IMR-90 (cell line): ENCODE measurements around the gene RASGRF1. TPM values are rescaled to one million over a fixed set of nuclear protein-coding genes. Genes with fewer than 3 reads are reported as not detected.

Source experiments
- ATAC-seq: fragments of 200-7000 bp; cut with Tn5 transposase; 2 replicates; pipeline ENCODE4 v1.9.1; 2020; ENCODE audit warnings: low read depth, mild to moderate bottlenecking, moderate library complexity
- BruUV-seq: library from RNA; stranded (reverse); fragments of 400-500 nt; replicated peaks from 2 replicates; lab custom pipeline; 2021; lab: Mats Ljungman, UMichigan
- CTCF ChIA-PET: fragments of 300-600 bp; formaldehyde crosslinking; extraction: SDS; loops from one replicate; lab custom pipeline; 2021; ENCODE audit warnings: antibody characterized with exemption; lab: Yijun Ruan, JAX
- POLR2A ChIA-PET: fragments of 300-600 bp; sonication (Branson Sonifier 250); formaldehyde crosslinking; loops from one replicate; lab custom pipeline; 2022; ENCODE audit warnings: antibody characterized with exemption; ENCODE audit not compliant: unreplicated experiment; lab: Charles Lee
- DNase-seq: peaks from one replicate; pipeline ENCODE4 v3.0.0; 2013
- H2AFZ ChIP-seq: replicated peaks from 2 replicates; pipeline ENCODE3; 2013; ENCODE audit warnings: low read length, mild to moderate bottlenecking; ENCODE audit not compliant: poor library complexity
- H2AK5ac ChIP-seq: 2 replicates; pipeline ENCODE4 v1.6.1; 2013; ENCODE audit warnings: low read depth, low read length, inconsistent platforms
- H2AK9ac ChIP-seq: replicated peaks from 2 replicates; pipeline ENCODE3; 2013; ENCODE audit warnings: mild to moderate bottlenecking, low read depth, low read length, moderate library complexity; ENCODE audit not compliant: poor library complexity
- H2BK120ac ChIP-seq: 2 replicates; pipeline ENCODE4 v1.6.1; 2013; ENCODE audit warnings: low read depth, low read length, inconsistent platforms
- H2BK15ac ChIP-seq: 3 replicates; pipeline ENCODE4 v1.6.1; 2013; ENCODE audit warnings: low read depth, low read length, inconsistent platforms
- H2BK20ac ChIP-seq: 2 replicates; pipeline ENCODE4 v1.6.1; 2013; ENCODE audit warnings: low read depth, mild to moderate bottlenecking, inconsistent platforms, low read length, moderate library complexity
- H2BK5ac ChIP-seq: 2 replicates; pipeline ENCODE4 v1.6.1; 2013; ENCODE audit warnings: mild to moderate bottlenecking, low read depth, low read length, inconsistent platforms; ENCODE audit not compliant: poor library complexity, severe bottlenecking
- H3K14ac ChIP-seq: replicated peaks from 2 replicates; pipeline ENCODE4 v1.6.1; 2013; ENCODE audit warnings: low read depth, low read length, inconsistent platforms
- H3K18ac ChIP-seq: 2 replicates; pipeline ENCODE4 v1.6.1; 2013; ENCODE audit warnings: low read depth, low read length, control low read depth
- H3K23ac ChIP-seq: 2 replicates; pipeline ENCODE4 v1.6.1; 2013; ENCODE audit warnings: low read depth, low read length, inconsistent platforms
- H3K27ac ChIP-seq: 2 replicates; pipeline ENCODE4 v1.5.1; 2013; ENCODE audit warnings: mild to moderate bottlenecking, control low read depth, low read length; ENCODE audit not compliant: insufficient read depth
- H3K27me3 ChIP-seq: 2 replicates; pipeline ENCODE4 v1.6.1; 2013; ENCODE audit warnings: low read length; ENCODE audit not compliant: control insufficient read depth, insufficient read depth
- H3K36me3 ChIP-seq: 2 replicates; pipeline ENCODE4 v1.6.1; 2013; ENCODE audit warnings: low read length, mixed read lengths; ENCODE audit not compliant: control insufficient read depth, insufficient read depth
- H3K4ac ChIP-seq: 2 replicates; pipeline ENCODE4 v1.6.1; 2013; ENCODE audit warnings: low read depth, low read length, inconsistent platforms
- H3K4me1 ChIP-seq: 2 replicates; pipeline ENCODE4 v1.6.1; 2013; ENCODE audit warnings: low read length, mixed read lengths; ENCODE audit not compliant: control insufficient read depth, insufficient read depth
- H3K4me2 ChIP-seq: 2 replicates; pipeline ENCODE4 v1.6.1; 2013; ENCODE audit warnings: low read depth, mild to moderate bottlenecking, control low read depth, low read length, moderate library complexity
- H3K4me3 ChIP-seq: 2 replicates; pipeline ENCODE4 v1.5.1; 2013; ENCODE audit warnings: low read depth, mild to moderate bottlenecking, control low read depth, low read length, moderate library complexity; ENCODE audit not compliant: insufficient read depth
- H3K56ac ChIP-seq: 2 replicates; pipeline ENCODE4 v1.6.1; 2013; ENCODE audit warnings: low read length, inconsistent platforms; ENCODE audit not compliant: insufficient read depth; ENCODE audit errors: extremely low read depth
- H3K79me1 ChIP-seq, 2 experiments: 2 replicates each; pipeline ENCODE4 v1.6.1; 2013; ENCODE audit warnings: low read length in 2 of 2, inconsistent platforms in 1 of 2, low read depth in 1 of 2
- H3K9ac ChIP-seq: 2 replicates; pipeline ENCODE4 v1.6.1; 2013; ENCODE audit warnings: low read depth, low read length, control low read depth
- H3K9me1 ChIP-seq: 2 replicates; pipeline ENCODE4 v1.6.1; 2013; ENCODE audit warnings: low read length, inconsistent platforms; ENCODE audit not compliant: insufficient read depth
- H3K9me3 ChIP-seq: 2 replicates; pipeline ENCODE4 v1.6.1; 2013; ENCODE audit warnings: low read length; ENCODE audit not compliant: control insufficient read depth, insufficient read depth
- H4K20me1 ChIP-seq: 2 replicates; pipeline ENCODE4 v1.6.1; 2013; ENCODE audit warnings: low read length, inconsistent platforms; ENCODE audit not compliant: insufficient read depth
- H4K5ac ChIP-seq: 2 replicates; pipeline ENCODE4 v1.6.1; 2013; ENCODE audit warnings: mild to moderate bottlenecking, low read depth, low read length, control low read depth
- H4K8ac ChIP-seq, 2 experiments: 2 replicates each; pipeline ENCODE4 v1.6.1; 2013; ENCODE audit warnings: low read depth in 2 of 2, low read length in 2 of 2, control low read depth in 1 of 2, inconsistent platforms in 1 of 2
- H4K91ac ChIP-seq: 2 replicates; pipeline ENCODE4 v1.6.1; 2013; ENCODE audit warnings: low read depth, low read length, inconsistent platforms; ENCODE audit not compliant: insufficient read depth
- CEBPB ChIP-seq: IDR thresholded peaks from 2 replicates; pipeline ENCODE4 v1.6.1; 2012; ENCODE audit warnings: low read depth, low read length, improper control_type of control experiment
- FOS ChIP-seq: fragments of 150-350 bp; IDR thresholded peaks from 2 replicates; pipeline ENCODE4 v1.6.1; 2016; ENCODE audit warnings: low read depth, low read length
- WGBS, 2 experiments: methylation state at CpG; one replicate each; pipeline versions ENCODE4 v1.1.5 to v1.1.7; 2013; ENCODE audit warnings: missing lambda C conversion rate in 2 of 2; ENCODE audit not compliant: insufficient read length in 1 of 2; ENCODE audit errors: extremely low coverage in 2 of 2; 5-methylcytosine and 5-hydroxymethylcytosine counted together
- dilution Hi-C: fragments of 300-500 bp; cut with HindIII; formaldehyde crosslinking; loops from one replicate; pipeline ENCODE4 v1.14.3; 2018; ENCODE audit warnings: low sequenced_read_pairs; ENCODE audit not compliant: unreplicated experiment
- in situ Hi-C: fragments of 300-500 bp; cut with MboI; formaldehyde crosslinking; loops from 3 replicates; pipeline ENCODE4 v1.14.3; 2019; ENCODE audit warnings: low sequenced_read_pairs, inconsistent platforms, mixed read lengths
- intact Hi-C: fragments of 100-400 bp; cut with micrococcal nuclease; formaldehyde crosslinking; loops from 2 replicates; pipeline ENCODE4 v1.10.0; 2022
- polyA plus RNA-seq, 3 experiments: library from polyadenylated mRNA; depleted of rRNA; stranded (reverse); fragments of >200 nt; gene quantifications; 2 replicates each; pipeline ENCODE4 v1.2.3, GENCODE V29; 2012; ENCODE audit warnings: low replicate concordance in 1 of 3
- total RNA-seq: library from RNA; depleted of rRNA; stranded (reverse); fragments of >200 nt; gene quantifications from 2 replicates; pipeline ENCODE4 v1.2.3, GENCODE V29; 2012
- TF ChIP-seq, protein P1 (sequence below): fragments of 150-350 bp; IDR thresholded peaks from 2 replicates; pipeline ENCODE4 v1.6.1; 2016; ENCODE audit warnings: low read depth, mild to moderate bottlenecking, low read length, moderate library complexity, borderline replicate concordance

The RASGRF1 gene
- total and polyA plus RNA-seq, 2 of the 4 experiments (the other 2 are of a cell fraction) = under 0.01 to 0.15 TPM

DNA sequence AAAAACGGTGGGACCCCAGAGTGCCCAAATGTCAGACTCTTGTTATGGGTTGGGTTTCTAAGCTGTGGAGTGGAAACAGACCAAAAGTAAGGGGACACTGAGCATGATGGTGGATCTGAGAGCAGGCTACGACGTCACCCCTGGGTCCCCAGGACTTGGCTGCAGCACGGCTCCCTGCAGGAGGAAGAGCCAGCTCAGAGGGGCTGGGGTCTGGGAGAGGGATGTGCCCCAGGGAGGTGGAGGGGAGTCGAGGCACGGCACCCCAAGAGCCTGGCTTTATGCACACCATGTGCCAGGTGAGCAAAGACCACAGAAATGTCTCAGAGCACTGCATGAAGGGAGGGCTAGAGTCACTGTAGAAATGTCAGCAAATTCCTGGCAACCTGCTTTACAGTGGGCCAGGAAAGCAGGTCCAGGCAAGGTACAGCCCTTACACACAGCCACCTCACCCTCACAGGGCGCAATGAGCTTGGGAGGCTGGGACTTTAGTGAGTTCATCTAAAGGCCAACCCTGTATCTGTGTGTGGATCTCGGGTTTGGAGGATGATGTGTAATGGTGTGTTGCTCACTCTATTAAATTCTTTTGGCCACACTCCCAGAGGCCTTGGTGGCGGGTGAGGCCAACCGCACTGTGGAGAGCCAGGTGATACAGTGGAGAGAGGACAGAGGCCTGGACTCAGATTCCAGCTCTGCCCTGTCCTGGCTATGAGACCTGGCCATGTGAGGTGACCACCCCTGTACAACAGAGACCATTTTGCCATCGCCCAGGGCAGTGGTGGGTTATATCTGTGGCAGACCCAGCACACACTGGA, 159.8 kb downstream of the RASGRF1 start:
- Histone ChIP-seq H4K5ac (no peak overlapping the region), H3K36me3 (peaks cover 6% of the 10 kb centered on the region), H3K9me1 (peaks cover 28% of the 10 kb centered on the region), H3K79me1 (no peaks in the 10 kb centered on the region), H3K27me3 (peaks cover 5% of the 10 kb centered on the region), H3K27ac (no peak overlapping the region), H2AK9ac (peak overlapping the region; percentile 75), H3K4ac (peak overlapping the region; percentile 24; the same call in 1 of the 2 replicates), H2BK15ac (no peak overlapping the region), H3K23ac (peak overlapping the region; percentile 5; the same call in 1 of the 2 replicates), H3K14ac (peak overlapping the region; percentile 31; the same call in 1 of the 2 replicates), H2BK120ac (no peak overlapping the region), H3K9ac (no peak overlapping the region), H3K4me3 (no peak overlapping the region), H3K9me3 (no peaks in the 10 kb centered on the region), H4K20me1 (peaks cover 16% of the 10 kb centered on the region; the same call in 1 of the 2 replicates), H3K18ac (no peak overlapping the region), H2BK5ac (no peak overlapping the region), H2BK20ac (no peak overlapping the region), H2AFZ (peak overlapping the region; percentile 18), H4K91ac (no peak overlapping the region), H4K8ac (no peak overlapping the region), H3K4me1 (peaks cover 8% of the 10 kb centered on the region), H3K56ac (no peak overlapping the region), H2AK5ac (peak overlapping the region; percentile 67; the same call in 1 of the 2 replicates), H3K4me2 (0 out of 2 replicates have a peak overlapping the region, but pooled peaks have one; percentile 2)
- intact Hi-C loops = no loop called here
- ChIA-PET CTCF (no interaction called here), POLR2A (no interaction called here)
- WGBS, 2 experiments = 89% methylated on average over 4 of the region's 11 CpGs; no CpG with 5 or more reads in 1 of the 2 experiments
- DNase-seq (peak; percentile 92), ATAC-seq (peak; percentile 63)
- TF ChIP-seq CEBPB (peak; percentile 49; the same call in 1 of the 2 replicates), FOS (peak; percentile 22; the same call in 1 of the 2 replicates)
- TF ChIP-seq, protein P1, sequence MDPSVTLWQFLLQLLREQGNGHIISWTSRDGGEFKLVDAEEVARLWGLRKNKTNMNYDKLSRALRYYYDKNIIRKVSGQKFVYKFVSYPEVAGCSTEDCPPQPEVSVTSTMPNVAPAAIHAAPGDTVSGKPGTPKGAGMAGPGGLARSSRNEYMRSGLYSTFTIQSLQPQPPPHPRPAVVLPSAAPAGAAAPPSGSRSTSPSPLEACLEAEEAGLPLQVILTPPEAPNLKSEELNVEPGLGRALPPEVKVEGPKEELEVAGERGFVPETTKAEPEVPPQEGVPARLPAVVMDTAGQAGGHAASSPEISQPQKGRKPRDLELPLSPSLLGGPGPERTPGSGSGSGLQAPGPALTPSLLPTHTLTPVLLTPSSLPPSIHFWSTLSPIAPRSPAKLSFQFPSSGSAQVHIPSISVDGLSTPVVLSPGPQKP = no peak
- BruUV-seq = no TSS peak
- dilution Hi-C loops = no loop called here
- in situ Hi-C loops = no loop called here
